OCI-LY7 (cell line): ENCODE data around the gene PKN1. TPM values are rescaled to one million over a fixed set of nuclear protein-coding genes. Genes with fewer than 3 reads are reported as not detected.
A peak's percentile ranks its signal among the peaks of the same experiment; 100 is the strongest.

Experiments
- BruUV-seq: library from RNA; stranded (reverse); fragments of 400-500 nt; replicated peaks from 2 replicates; lab custom pipeline; 2021; lab: Mats Ljungman, UMichigan
- CTCF ChIA-PET: fragments of 300-600 bp; sonication (Branson Sonifier 250); formaldehyde crosslinking; loops from one replicate; lab custom pipeline; 2022; ENCODE audit warnings: antibody characterized with exemption; ENCODE audit not compliant: unreplicated experiment; lab: Charles Lee
- POLR2A ChIA-PET: fragments of 300-600 bp; sonication (Branson Sonifier 250); formaldehyde crosslinking; loops from one replicate; lab custom pipeline; 2022; ENCODE audit warnings: antibody characterized with exemption; lab: Charles Lee
- DNase-seq: peaks from one replicate; pipeline ENCODE4 v3.0.0-alpha.2; 2015; ENCODE audit warnings: low spot score
- H2AFZ ChIP-seq: fragments of 200-600 bp; sonication (generic), shearing (Covaris generic); 2 replicates; pipeline ENCODE4 v1.6.1; 2014; ENCODE audit warnings: mild to moderate bottlenecking, antibody characterized with exemption, low read length, moderate library complexity
- H3K27ac ChIP-seq: fragments of 200-600 bp; sonication (generic); 2 replicates; pipeline ENCODE4 v1.5.1; 2014; ENCODE audit warnings: mixed run types, low read depth, mild to moderate bottlenecking, moderate library complexity, low read length, inconsistent platforms; ENCODE audit not compliant: poor library complexity, severe bottlenecking
- H3K36me3 ChIP-seq: fragments of 200-600 bp; sonication (generic); 2 replicates; pipeline ENCODE4 v1.6.1; 2014; ENCODE audit warnings: mild to moderate bottlenecking, antibody characterized with exemption, low read length, moderate library complexity, mixed read lengths; ENCODE audit not compliant: insufficient read depth
- H3K4me1 ChIP-seq: fragments of 200-600 bp; sonication (generic); 2 replicates; pipeline ENCODE4 v1.5.1; 2014; ENCODE audit warnings: mild to moderate bottlenecking, low read length; ENCODE audit not compliant: insufficient read depth, poor library complexity, severe bottlenecking
- H3K4me2 ChIP-seq: fragments of 200-600 bp; sonication (generic); 2 replicates; pipeline ENCODE4 v1.6.1; 2014; ENCODE audit warnings: mild to moderate bottlenecking, low read length
- H3K4me3 ChIP-seq: fragments of 200-600 bp; sonication (generic); 2 replicates; pipeline ENCODE4 v1.5.1; 2014; ENCODE audit warnings: mild to moderate bottlenecking, low read depth, low read length; ENCODE audit not compliant: poor library complexity, severe bottlenecking
- H3K79me2 ChIP-seq: fragments of 200-600 bp; sonication (generic); 2 replicates; pipeline ENCODE4 v1.6.1; 2016; ENCODE audit warnings: low read depth, mild to moderate bottlenecking, low read length, moderate library complexity, mixed read lengths; ENCODE audit not compliant: insufficient read depth
- H3K9me2 ChIP-seq: fragments of 200-600 bp; sonication (generic); 2 replicates; pipeline ENCODE4 v1.6.1; 2016; ENCODE audit warnings: mild to moderate bottlenecking, low read length, mixed read lengths; ENCODE audit not compliant: insufficient read depth
- H3K9me3 ChIP-seq: fragments of 200-600 bp; sonication (generic); 2 replicates; pipeline ENCODE4 v1.6.1; 2014; ENCODE audit warnings: mild to moderate bottlenecking, mixed run types, low read length, mixed read lengths
- H4K20me1 ChIP-seq: fragments of 200-600 bp; sonication (generic); 2 replicates; pipeline ENCODE4 v1.6.1; 2014; ENCODE audit warnings: mild to moderate bottlenecking, antibody characterized with exemption, low read length, moderate library complexity, mixed read lengths; ENCODE audit not compliant: insufficient read depth
- EZH2phosphoT487 ChIP-seq: fragments of 200-600 bp; sonication (generic); IDR thresholded peaks from 2 replicates; pipeline ENCODE4 v1.6.1; 2018; ENCODE audit warnings: low read depth, borderline replicate concordance, mild to moderate bottlenecking, mixed run types, antibody characterized with exemption, low read length, moderate library complexity, mixed read lengths
- intact Hi-C: fragments of 100-400 bp; cut with micrococcal nuclease; formaldehyde crosslinking; loops from one replicate; pipeline ENCODE4 v1.10.0; 2022; ENCODE audit not compliant: unreplicated experiment
- total RNA-seq, 2 experiments: library from RNA; depleted of rRNA in 1 of 2; stranded (reverse); fragments of >200 nt in 1 of 2; shearing (Covaris generic) in 1 of 2; gene quantifications; 2 replicates each; pipeline ENCODE4 v1.2.3, GENCODE V29; 2014 to 2022
- TF ChIP-seq, protein P1 (sequence below): fragments of 200-600 bp; sonication (generic); conservative IDR thresholded peaks from 2 replicates; pipeline ENCODE4 v1.5.1; 2014; ENCODE audit warnings: mild to moderate bottlenecking, antibody characterized with exemption, low read length, moderate library complexity, mixed read lengths

Gene PKN1
- total RNA-seq, 2 experiments from 2014 or later, result 117 to 233 TPM

DNA sequence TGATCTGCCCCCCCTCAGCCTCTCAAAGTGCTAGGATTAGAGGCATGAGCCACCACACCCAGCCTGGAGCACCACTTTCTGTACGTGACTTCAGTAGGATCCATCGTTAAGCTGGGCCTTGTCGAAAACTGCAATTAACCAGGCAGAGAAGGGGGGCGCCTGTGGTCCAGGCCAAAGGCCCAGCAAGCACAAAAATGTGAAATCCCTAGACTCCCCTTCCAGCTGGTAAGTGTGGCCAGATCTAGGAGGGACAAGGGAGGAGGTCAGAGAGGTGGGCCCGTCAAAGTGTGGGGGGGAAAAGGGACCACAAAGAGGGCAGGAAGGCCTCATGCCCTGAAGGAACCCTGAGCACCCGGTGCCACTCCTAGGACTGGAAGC, 27.7 kb upstream of the PKN1 start:
- no peak overlapping the region for H3K4me3 ChIP-seq
- H3K9me3 ChIP-seq, result no peaks in the 10 kb centered on the region
- no peak for DNase-seq
- BruUV-seq, result no TSS peak
- H3K79me2 ChIP-seq, result no peaks in the 10 kb centered on the region
- H3K27ac ChIP-seq, result no peak overlapping the region
- no peak overlapping the region for H2AFZ ChIP-seq
- ChIA-PET CTCF (interaction anchor here (0.9 to 1.2 kb wide), 3 partner anchors 25 to 57 kb away, joined by 3 to 4 read pairs (median 3); no protein-coding TSS in a partner anchor), POLR2A (interaction anchor here (0.5 to 0.9 kb wide), 4 partner anchors 12 to 134 kb away, joined by 3 to 9 read pairs (median 3); no protein-coding TSS in a partner anchor)
- peak overlapping the region; percentile 4; the same call in 1 of the 2 replicates for H3K4me2 ChIP-seq
- no peaks in the 10 kb centered on the region for H4K20me1 ChIP-seq
- TF ChIP-seq, protein P1, sequence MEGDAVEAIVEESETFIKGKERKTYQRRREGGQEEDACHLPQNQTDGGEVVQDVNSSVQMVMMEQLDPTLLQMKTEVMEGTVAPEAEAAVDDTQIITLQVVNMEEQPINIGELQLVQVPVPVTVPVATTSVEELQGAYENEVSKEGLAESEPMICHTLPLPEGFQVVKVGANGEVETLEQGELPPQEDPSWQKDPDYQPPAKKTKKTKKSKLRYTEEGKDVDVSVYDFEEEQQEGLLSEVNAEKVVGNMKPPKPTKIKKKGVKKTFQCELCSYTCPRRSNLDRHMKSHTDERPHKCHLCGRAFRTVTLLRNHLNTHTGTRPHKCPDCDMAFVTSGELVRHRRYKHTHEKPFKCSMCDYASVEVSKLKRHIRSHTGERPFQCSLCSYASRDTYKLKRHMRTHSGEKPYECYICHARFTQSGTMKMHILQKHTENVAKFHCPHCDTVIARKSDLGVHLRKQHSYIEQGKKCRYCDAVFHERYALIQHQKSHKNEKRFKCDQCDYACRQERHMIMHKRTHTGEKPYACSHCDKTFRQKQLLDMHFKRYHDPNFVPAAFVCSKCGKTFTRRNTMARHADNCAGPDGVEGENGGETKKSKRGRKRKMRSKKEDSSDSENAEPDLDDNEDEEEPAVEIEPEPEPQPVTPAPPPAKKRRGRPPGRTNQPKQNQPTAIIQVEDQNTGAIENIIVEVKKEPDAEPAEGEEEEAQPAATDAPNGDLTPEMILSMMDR, result no peak
- TF ChIP-seq EZH2phosphoT487, result no peak
- intact Hi-C loops, result no loop called here
- peaks cover 4% of the 10 kb centered on the region for H3K4me1 ChIP-seq
- peaks cover 78% of the 10 kb centered on the region for H3K36me3 ChIP-seq
- H3K9me2 ChIP-seq, result no peaks in the 10 kb centered on the region

DNA sequence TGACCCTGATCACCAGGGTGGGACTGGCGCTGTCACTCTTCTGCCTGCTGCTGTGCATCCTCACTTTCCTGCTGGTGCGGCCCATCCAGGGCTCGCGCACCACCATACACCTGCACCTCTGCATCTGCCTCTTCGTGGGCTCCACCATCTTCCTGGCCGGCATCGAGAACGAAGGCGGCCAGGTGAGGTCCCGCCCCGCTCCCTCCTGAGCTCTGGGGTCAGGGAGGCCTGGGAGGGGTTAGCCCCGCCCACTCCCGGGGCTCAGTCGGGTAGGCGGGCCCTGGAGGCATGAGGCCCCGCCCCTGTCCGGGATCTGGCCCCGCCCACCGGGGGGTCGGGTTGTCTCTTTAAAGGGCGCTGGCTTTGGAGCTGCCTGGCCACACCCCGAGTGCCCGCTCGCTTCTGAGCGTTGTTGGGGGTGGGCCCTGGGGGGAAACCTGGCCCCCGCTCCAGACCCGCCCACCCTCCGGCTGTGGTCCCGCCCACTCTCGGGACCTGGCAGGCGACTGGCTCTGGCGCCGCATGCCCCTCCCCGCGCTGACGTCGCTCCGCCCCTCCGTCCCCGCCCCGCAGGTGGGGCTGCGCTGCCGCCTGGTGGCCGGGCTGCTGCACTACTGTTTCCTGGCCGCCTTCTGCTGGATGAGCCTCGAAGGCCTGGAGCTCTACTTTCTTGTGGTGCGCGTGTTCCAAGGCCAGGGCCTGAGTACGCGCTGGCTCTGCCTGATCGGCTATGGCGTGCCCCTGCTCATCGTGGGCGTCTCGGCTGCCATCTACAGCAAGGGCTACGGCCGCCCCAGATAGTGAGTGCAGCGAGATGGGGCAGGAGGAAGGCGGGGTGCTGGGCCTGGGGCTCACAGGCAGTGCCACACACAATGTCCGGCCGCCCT, 27.1 kb upstream of the PKN1 start:
- no TSS peak for BruUV-seq
- peak overlapping the region; percentile 4; the same call in 1 of the 2 replicates for H3K4me2 ChIP-seq
- H2AFZ ChIP-seq, result no peak overlapping the region
- CTCF ChIA-PET, result interaction anchor here (0.5 to 1.2 kb wide), 5 partner anchors 14 to 58 kb away, joined by 3 to 4 read pairs (median 3); no protein-coding TSS in a partner anchor
- no peaks in the 10 kb centered on the region for H3K9me2 ChIP-seq
- no peaks in the 10 kb centered on the region for H3K9me3 ChIP-seq
- H3K4me3 ChIP-seq, result peak overlapping the region; percentile 4
- no peak overlapping the region for H3K27ac ChIP-seq
- POLR2A ChIA-PET, result interaction anchor here (0.5 to 1.0 kb wide), 5 partner anchors 13 to 135 kb away, joined by 3 to 4 read pairs (median 3); no protein-coding TSS in a partner anchor
- peaks cover 4% of the 10 kb centered on the region for H3K4me1 ChIP-seq
- no peak for TF ChIP-seq EZH2phosphoT487
- TF ChIP-seq, protein P1, result peak; percentile 59; the same call in 1 of the 2 replicates
- peak; percentile 94 for DNase-seq
- no peaks in the 10 kb centered on the region; the same call in 1 of the 2 replicates for H3K79me2 ChIP-seq
- peaks cover 82% of the 10 kb centered on the region for H3K36me3 ChIP-seq
- H4K20me1 ChIP-seq, result 0 out of 2 replicates have a peak, but pooled peaks cover under 1% of the 10 kb centered on the region
- intact Hi-C loops, result loop anchor here (1.0 to 2.0 kb wide), 3 partner anchors 27 to 269 kb away; partner anchors contain the start of gene ASF1B
